Germinal center (tissue), 1 donor: ENCODE measurements around the gene ARIH2.
A peak's percentile ranks its signal among the peaks of the same experiment; 100 is the strongest.
"Not testable (repeated sequence)": the region's sequence is repeated elsewhere in the genome, so short reads cannot be mapped to it uniquely, and the experiment has no call there.

Source experiments
- DNase-seq: peaks from one replicate; pipeline ENCODE4 v3.0.0; 2012; ENCODE audit warnings: mixed read lengths, low spot score

Gene ARIH2

DNA sequence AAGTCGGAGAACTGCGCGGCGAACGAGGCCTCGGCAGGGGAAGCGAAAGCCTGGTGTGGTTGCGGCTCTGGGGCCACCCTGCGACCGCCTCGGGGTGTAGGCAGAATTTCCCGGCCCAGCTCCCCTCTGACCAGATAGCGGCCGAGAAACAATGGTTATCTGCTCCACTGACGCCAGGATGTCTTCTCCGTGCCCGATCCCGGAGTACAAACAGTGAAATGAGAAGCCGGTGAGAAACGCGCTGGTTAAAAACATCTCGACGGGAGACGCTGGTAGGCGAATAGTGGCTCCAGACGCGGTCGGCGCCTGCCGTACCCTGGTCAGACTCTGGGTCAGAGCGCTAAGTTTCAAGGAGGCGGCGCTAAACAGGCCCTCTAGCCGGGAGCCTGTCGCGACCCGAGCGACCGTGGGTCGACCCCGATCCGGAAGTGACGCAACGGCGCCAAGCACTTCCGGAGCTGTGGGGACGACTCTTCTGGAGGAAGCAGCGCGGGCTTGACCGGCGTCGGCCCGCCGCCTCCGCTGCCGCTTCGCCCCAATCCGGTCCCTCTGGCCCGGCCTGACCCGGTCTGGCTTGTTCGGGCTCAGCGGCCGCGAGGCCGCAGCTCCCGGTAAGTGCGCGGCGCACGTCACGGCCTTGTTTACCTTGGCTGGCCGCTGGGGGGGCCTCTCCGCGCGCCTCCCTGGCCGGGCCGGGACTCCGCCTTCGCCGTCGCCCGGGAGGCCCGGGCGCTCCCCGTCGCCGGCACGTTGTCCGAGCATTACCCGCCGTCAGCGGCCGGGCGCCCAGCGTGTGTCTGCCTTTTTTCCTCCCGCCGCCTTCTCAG is at the start of gene ARIH2:
Gene ARIH2, plus strand, starts transcription at position 455 of the 827 bp plus-strand sequence. CDS start 8,717 bp downstream, outside the sequence.
- peak; percentile 96 for DNase-seq

DNA sequence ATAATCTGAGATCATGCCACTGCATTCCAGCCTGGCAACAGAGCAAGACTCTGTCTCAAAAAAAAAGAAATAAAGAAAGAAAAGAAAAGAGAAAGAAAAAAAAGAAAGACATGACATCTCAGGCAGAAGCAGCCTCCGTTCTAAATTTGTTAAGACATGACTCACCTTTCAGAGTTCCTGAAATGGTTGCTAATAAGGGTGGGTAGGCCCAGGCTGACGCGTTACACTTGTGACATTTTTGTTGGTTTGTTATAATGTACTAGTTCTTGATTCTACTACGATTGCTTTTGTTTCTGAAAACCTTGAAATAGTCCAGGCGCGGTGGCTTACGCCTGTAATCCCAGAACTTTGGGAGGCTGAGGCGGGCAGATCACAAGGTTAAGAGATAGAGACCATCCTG is 41.0 kb upstream of the ARIH2 start:
- no peak for DNase-seq

DNA sequence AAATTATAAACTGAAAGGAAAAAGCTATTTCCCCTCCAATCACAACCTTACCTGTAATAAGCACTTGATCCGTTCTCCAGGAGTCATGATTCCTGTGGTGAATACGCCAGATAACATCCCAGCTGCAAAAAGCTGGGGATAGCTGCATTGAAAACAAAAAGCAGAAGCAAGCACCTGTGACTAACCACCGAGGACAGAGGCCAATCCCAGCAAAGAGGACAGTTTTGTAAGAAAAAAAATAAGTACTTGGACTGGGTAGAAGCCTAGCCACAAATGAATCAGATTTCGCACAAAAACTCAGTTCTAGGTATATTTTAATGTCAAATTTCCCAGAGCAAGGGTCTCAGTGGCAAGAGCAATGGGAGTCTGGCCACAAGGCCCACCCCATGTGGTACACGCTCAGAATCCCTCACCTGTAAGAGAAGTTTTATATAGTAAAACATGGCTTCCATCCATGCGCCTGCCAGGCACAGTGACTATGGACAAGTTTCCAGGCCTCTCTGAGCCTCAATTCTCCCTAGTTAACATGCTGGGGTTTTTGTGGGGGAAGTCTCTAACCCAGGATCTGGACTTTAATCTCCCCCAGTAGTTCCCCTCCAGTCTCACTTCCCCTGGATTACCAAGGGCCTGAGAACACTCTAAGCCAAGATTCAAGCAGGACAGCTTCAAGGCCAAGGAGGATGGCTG is 39.2 kb upstream of the ARIH2 start:
- DNase-seq, result no peak

DNA sequence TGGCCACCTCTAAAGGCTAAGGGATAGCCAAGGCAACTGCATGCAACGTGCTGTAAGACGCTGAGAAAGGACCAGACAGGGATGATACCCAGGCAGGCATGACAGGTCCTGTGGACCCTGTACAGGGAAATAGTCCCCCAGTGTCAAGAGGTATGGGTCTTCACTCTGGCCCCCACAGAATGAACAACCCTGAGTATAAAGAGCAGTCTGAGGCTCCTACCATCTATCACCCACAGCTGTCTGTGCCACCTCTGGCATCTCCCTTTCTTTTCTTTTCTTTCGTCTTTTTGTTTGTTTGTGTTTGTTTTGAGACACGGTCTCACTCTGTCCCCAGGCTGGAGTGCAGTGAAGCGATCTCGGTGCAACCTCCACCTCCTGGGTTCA is 38.7 kb upstream of the ARIH2 start:
- no peak for DNase-seq

DNA sequence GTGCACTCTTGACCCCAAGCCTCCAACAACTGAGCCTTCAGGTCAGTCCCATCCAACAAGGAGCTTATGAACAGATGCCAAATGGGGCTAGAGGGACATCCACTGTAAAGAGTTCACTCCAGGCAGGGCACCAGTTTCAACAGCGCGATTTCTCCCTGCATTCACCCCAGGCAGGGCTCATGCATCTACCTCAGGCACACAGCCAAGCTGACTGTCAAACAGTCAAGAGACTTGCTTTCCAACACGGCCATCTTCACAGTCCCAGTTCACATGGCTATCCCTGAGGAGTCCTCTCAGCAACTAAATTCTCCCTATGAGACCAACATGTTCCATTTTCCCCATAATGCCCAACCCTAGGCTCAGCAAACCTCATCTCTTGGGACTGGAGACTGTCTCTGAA is 37.6 kb upstream of the ARIH2 start:
- DNase-seq, result no peak

DNA sequence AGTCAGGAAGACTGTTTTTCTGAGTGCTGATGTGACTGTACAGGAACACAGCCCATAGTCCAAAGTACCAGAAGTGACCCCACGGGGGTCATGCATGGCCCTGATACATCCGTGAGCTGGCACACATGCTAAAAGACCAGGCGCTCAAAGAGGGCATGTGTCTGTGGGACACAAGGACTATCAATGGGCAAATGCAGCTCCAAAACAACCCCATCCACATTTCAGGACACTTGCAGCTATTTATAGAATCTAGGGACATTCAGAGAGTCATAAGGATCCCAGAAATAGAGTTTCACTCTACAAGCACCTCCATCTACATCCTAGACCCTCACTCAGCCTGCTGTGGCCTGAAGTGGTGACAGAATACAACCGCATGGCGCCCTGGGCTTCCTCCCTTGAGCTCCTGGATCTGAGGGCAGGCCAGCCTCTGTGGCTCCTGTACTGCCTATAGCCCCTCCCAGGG is 37.0 kb upstream of the ARIH2 start:
- DNase-seq, result no peak

DNA sequence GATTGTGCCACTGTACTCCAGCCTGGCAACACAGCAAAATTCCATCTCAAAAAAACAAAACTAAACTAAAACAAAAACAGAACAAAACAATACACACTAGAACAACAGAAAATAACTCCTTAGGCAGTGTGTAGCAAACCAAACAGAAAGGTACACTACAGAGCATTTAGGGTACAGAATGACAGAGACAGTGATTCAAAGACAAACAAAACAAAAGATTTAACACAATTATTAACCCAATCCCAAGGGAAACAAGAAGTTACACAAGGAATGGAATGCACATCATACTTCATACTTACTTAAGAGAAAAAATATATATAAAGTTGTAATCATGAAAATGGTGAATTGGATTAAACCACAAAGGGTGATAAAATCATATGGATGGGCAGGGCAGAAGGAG is 32.9 kb upstream of the ARIH2 start:
- DNase-seq, result no peak

DNA sequence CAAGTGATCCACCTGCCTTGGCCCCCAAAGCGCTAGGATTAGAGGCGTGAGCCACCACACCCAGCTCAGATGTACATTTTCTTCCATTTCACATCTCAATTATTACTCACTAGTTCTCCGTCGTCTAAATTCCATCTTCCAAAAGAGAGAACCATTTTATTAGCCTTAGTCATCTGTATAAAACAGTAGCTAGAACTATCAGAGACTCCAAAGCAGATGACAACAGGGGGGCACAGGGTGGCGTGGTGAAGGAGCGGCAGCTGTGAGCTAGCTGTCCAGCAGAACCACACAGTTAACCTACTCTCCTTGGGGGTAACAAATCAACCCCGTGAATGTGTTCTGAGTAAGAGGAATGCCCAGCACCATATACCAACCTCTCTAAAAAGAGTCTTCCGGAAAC is 27.0 kb upstream of the ARIH2 start:
- DNase-seq, result no peak

DNA sequence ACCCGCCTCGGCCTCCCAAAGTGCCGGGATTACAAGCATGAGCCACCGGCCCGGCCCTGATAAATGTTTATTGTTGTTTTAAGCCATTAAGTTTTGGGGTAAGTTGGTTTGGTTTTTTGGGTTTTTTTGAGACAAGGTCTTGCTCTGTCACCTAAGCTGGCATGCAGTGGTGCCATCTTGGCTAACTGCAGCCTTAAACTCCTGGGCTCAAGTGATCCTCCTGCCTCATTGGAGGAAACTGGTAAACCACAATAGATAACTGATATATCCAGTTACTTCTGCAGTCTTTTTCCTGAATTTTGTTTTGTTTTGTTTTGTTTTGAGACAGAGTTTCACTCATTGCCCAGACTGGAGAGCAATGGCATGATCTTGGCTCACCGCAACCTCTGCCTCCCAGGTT is 24.1 kb upstream of the ARIH2 start:
- no peak for DNase-seq

DNA sequence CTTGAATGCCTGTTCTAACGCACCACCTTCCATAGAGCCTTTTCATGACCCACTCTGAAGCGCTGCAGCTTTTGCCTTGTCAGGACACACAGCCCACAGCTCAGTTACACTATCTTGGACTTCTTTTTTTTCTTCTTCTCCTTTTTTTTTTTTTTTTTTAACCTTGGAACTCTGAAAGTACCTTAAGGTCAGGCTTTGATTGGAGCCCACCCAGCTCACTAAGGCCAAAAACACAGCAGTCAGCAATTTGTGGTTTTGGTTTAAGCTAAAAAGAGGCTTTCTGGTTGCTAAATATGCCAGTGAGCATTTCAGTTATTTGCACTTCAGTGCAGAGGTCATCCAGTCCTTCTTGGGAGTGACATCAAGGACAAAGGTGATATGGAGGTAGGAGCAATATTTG is 21.7 kb upstream of the ARIH2 start:
- no peak for DNase-seq

DNA sequence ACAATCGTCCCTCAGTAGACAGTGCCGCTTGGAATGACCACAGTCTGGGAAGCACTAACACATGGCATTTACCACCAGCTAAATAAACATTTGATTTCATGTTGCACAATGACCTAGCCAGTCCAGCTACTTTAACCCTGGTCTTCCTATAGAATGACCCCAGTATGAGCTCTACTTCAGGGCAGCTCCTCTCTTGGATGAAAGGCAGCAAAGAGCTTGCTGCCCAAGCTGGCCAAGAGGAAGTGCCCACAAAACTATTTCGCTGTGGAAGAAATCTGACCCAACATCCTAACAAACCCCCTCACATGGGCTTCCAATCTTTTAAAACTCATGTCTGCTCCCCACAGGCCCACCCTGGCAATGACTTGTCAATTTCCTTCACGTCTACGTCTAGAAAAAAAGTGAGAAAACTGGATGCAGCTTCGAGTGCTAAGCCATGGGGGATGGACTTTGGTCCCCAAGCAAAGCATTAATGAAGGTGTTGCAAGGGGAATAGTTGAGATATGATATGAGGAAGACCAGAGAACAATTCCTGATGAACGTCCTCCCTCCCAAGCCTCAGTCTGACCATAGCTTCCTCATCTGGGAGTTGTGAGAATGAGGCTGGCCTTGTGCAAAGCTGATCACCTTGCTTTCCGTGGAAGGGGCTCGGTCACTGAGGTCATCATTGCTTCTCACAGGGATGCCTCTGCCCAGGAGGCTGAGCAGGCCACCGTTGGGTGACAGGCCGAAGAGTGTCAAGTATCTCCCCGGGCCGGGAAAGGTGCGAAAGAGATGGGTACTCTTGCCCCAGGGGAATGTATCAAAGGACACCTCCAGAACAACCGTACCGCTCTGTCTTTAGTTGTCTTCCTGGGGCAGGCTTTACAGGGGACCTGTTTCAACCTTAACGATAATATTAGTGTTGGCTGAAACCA is 20.9 kb upstream of the ARIH2 start:
- DNase-seq, result no peak

DNA sequence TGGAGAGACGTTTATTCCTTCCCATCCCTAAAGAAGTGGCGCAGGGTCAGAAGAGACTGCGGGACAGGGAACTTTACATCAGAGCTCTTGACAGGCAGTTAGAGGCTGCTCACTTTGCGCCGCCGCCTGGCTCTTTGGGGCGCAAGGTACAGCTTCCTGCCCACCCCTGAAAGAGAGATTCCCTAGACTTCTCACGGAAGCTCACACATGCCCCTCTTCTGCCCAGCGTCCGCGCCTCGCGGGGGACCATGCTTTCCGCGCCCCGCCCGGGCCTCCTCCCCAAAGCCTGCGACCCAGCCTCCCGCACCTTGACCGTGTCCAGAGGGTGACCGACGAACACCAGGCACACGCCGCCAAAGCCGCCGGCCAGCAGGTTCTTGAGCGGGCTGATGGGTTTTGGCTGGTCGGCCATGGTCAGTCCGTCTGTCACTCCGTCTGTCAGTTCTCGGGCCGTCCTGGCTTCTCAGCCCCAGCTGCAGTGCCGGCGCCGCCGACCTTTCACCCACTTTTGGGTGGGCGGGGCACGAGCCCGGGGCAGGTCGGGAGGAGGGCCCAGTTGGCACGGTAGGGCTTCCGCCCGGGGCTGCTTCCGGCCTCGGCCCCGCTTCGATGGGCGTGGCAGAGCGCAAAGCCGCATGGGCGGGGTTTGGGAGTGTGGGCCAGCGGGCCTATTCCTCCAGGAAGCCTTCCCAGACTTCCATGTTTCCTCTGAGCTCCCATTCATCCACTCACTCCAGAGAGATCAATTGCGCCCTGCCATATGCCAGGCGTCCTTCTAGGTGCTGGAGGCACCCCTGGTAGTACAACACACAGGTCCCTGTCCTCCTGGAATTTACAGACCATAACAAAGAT is 20.0 kb upstream of the ARIH2 start, which contains the start of gene SLC25A20:
Gene SLC25A20, minus strand, starts transcription at position 500 of the 852 bp plus-strand sequence. Its CDS starts 88 bp downstream, at position 412.
- peak; percentile 93 for DNase-seq

DNA sequence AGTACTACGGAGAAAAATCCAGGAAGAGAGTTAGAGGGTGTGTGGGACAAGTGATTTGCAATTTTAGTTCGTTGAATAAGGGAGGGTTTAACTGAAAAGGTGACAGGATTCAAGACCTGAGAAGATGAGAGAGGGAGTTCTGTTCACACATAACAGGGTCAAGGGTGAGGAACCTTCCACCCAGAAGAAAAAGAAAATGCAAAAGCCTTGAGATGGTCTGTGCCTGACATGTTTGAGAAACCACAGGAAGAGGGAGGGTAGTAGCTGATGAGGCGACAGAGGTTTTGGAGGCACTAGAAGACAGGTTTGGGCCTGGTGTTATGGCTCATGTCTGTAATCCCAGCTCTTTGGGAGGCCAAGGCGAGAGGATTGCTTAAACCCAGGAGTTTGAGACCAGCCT is 19.4 kb upstream of the ARIH2 start:
- no peak for DNase-seq

DNA sequence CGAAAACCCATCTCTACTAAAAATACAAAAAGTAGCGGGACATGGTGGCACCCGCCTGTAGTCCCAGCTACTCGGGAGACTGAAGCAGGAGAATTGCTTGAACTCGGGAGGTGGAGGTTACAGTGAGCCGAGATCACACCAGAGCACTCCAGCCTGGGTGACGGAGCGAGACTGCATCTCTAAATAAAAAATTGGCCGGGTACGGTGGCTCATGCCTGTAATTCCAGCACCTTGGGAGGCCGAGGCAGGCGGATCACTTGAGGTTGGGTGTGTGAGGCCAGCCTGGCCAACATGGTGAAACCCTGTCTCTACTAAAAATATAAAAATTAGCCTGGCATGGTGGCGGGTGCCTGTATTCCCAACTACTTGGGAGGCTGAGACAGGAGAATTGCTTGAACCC is 11.6 kb upstream of the ARIH2 start:
- DNase-seq, result not testable (repeated sequence)

DNA sequence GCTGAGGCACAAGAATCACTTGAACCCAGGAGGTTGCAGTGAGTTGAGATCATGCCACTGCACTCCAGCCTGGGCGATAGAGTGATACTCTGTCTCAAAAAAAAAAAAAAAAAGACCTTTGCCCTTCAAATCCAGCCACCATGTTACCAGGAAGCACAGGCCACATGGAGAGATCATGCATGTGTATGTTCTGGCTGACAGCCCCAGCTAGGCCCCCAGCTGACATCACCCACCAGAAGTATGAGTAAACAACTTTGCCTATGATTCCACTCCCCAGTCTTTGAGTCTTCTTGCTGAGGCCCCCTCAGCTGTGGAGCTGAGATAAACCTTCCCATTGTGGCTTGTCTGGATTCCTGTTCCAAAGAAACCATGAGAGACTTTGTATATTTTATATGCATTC is 3.3 kb upstream of the ARIH2 start:
- DNase-seq, result no peak

DNA sequence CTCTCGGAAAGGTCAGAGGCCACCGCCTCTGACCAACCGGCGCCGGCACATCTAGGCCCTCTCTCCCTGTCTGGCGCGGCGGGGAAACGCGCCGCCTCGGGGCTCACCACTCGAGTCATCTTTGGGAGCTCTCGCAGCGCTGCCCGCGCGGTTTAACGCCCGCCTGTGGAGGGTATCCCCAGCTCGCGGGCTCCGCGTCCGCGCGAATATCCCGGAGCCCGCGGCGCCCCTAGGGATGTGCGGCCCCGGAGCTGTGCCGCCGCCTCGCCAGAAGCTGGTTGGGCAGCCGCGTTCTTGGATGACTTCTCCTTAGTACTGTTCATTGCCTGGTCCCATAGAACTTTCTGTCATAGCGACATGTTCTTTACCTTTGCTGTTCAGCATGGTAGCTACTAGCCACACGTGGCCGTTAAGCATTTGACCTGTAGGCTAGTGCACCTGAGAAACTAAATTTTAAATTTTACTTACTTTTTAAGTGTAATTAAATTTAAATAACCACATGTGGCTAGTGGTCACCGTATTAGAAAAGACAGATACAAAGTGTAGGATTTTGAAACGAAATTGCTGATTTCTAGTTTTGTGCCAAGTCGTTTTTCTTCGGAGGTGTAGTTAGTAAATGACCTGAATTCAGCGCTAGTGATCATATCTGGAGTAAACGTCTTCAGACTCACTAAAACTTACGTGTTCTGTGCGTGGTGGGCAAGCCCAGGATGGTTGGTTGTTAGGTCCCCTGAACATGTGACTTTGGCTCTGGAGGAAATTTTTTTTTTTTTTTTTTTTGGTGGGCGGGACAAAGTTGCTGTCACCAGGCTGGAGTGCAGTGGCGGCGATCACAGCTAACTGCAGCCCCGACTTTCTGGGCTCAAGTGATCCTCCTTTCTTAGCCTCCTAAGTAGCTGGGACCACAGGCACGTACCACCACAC is 835 bp downstream of the ARIH2 start:
- peak; percentile 63 for DNase-seq

DNA sequence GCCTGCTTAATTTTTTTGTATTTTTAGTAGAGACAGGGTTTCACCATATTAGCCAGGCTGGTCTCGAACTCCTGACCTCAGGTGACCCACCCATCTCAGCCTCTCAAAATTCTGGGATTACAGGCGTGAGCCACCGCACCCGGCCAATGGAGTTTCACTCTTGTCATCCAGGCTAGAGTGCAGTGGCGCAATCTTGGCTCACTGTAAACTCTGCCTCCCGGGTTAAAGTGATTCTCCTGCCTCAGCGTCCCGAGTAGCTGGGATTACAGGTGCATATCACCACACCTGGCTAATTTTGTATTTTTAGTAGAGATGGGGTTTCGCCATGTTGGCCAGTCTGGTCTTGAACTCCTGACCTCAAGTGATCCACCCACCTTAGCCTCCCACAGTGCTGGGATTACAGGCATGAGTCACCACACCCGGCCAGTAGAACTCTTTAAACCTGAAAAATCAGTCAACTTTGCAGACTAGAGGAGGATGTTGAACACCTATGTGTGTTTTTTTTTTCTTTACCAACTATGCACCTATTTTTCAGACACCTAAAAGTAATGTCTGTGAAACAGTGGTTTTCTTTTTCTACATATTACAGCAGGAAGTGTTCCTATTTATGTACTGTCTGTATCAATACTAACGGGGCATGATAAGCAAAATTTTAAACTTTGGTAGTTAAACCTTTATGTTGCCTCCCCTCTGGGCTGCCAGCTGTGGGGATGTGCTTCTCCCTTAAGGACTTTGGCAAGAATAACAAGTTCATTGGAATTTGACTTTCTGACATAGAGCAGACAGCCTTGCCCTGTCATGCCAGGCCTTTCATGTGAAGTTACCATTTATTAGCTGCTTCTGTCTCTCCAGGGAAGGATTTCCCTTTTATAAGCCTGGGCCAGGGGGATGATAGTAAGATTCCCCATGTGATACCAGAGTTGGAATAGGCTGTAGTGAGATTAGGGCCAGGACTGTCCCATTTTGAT is 8.1 kb downstream of the ARIH2 start:
- DNase-seq, result no peak

DNA sequence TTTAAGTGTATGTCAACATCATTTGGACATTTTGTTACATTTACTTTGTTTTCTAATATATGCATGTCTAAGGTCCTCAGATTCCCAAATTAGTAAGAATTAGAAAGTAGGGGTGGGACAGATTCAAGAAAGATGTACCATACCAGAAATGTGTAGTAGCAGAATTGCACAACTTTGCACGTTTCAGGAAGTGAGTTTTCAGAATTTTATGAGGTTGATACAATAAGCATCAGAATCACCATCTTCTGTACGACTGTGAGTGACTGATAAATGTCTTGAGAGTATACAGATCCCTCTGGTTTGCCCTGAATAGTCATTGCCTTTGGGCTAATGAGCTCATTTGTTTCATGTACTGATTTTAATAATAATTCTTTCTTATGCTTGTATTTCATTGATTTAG is 9.3 kb downstream of the ARIH2 start:
- no peak for DNase-seq

DNA sequence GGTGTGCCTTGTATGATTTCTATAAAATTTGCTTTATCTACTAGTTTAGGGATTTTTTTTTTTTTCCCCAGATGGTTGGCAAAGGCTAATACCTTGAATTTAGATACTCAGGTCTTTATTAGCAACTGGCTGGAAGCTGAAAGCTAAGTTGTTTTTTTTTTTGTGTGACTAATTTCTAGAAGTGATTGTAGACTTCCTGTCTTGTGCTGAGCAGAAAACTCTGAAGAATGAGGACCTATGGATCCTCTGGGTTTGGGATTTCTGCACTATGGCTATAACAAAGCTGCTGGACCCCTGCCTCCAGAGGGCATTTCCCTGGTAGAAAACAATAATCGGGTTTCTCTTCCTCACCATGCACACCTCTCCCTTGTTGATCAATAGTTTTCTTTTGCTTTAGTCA is 10.0 kb downstream of the ARIH2 start:
- DNase-seq, result no peak
